HepG2 (cell line): ENCODE measurements around the gene ZNF782. TPM values are rescaled to one million over a fixed set of nuclear protein-coding genes. Genes with fewer than 3 reads are reported as not detected.
A peak's percentile ranks its signal among the peaks of the same experiment; 100 is the strongest.

Source experiments
- ARID2 ChIP-seq: sonication (generic); formaldehyde crosslinking; IDR thresholded peaks from 2 replicates; pipeline ENCODE4 v1.8.1; 2022; ENCODE audit warnings: mild to moderate bottlenecking, missing genetic modification reagents, borderline replicate concordance
- CAMTA2 ChIP-seq: sonication (generic); formaldehyde crosslinking; IDR thresholded peaks from 2 replicates; pipeline ENCODE4 v1.4.0; 2020; ENCODE audit warnings: mild to moderate bottlenecking, missing genetic modification reagents, borderline replicate concordance
- CBX1 ChIP-seq: IDR thresholded peaks from one replicate; pipeline ENCODE4 v1.6.1; 2016; ENCODE audit warnings: antibody characterized with exemption, low read depth
- CHD4 ChIP-seq: fragments of 200-600 bp; sonication (generic); IDR thresholded peaks from 2 replicates; pipeline ENCODE4 v1.7.0; 2017; ENCODE audit warnings: mild to moderate bottlenecking, low read length, borderline replicate concordance
- FLYWCH1 ChIP-seq: sonication (generic); formaldehyde crosslinking; IDR thresholded peaks from 2 replicates; pipeline ENCODE4 v1.8.1; 2023; ENCODE audit warnings: mild to moderate bottlenecking, missing genetic modification reagents
- FOXP1 ChIP-seq, 2 experiments: fragments of 450-650 bp in 1 of 2; IDR thresholded peaks; 2 replicates each; pipeline ENCODE4 v1.6.1; 2017 to 2018; ENCODE audit warnings: antibody characterized with exemption in 1 of 2
- ISL2 ChIP-seq: sonication (generic); formaldehyde crosslinking; IDR thresholded peaks from 2 replicates; pipeline ENCODE4 v1.5.0; 2020; ENCODE audit warnings: missing genetic modification reagents
- MTERF4 ChIP-seq: sonication (generic); formaldehyde crosslinking; IDR thresholded peaks from 2 replicates; pipeline ENCODE4 v1.8.0; 2023; ENCODE audit warnings: mild to moderate bottlenecking, missing genetic modification reagents
- RBM22 ChIP-seq: fragments of 200-400 bp; formaldehyde crosslinking; optimal IDR thresholded peaks from 2 replicates; pipeline ENCODE3; 2017; ENCODE audit warnings: mild to moderate bottlenecking, low read length, moderate library complexity
- RFXAP ChIP-seq: sonication (generic); formaldehyde crosslinking; IDR thresholded peaks from 2 replicates; pipeline ENCODE4 v1.4.0; 2020; ENCODE audit warnings: missing genetic modification reagents, borderline replicate concordance
- SAFB2 ChIP-seq: sonication (generic); formaldehyde crosslinking; IDR thresholded peaks from 2 replicates; pipeline ENCODE4 v1.5.1; 2020; ENCODE audit warnings: missing genetic modification reagents, low read depth, mild to moderate bottlenecking, borderline replicate concordance
- SIN3A ChIP-seq: IDR thresholded peaks from 2 replicates; pipeline ENCODE4 v1.6.1; 2011; ENCODE audit warnings: low read depth, mild to moderate bottlenecking, control low read depth, low read length, borderline replicate concordance
- ZBTB4 ChIP-seq: sonication (generic); formaldehyde crosslinking; IDR thresholded peaks from 2 replicates; pipeline ENCODE4 v1.4.0; 2020; ENCODE audit warnings: missing genetic modification reagents, mild to moderate bottlenecking, borderline replicate concordance
- ZFP62 ChIP-seq: sonication (generic); formaldehyde crosslinking; IDR thresholded peaks from 2 replicates; pipeline ENCODE4 v1.4.0; 2020; ENCODE audit warnings: missing genetic modification reagents
- ZFP91 ChIP-seq: sonication (generic); formaldehyde crosslinking; IDR thresholded peaks from 2 replicates; pipeline ENCODE4 v1.9.0; 2022; ENCODE audit warnings: missing genetic modification reagents, mild to moderate bottlenecking, borderline replicate concordance
- ZNF263 ChIP-seq: sonication (generic); formaldehyde crosslinking; IDR thresholded peaks from 2 replicates; pipeline ENCODE4 v1.4.0; 2020; ENCODE audit warnings: missing genetic modification reagents
- ZNF83 ChIP-seq: sonication (generic); formaldehyde crosslinking; IDR thresholded peaks from 2 replicates; pipeline ENCODE4 v1.4.0; 2020; ENCODE audit warnings: missing genetic modification reagents, mild to moderate bottlenecking, borderline replicate concordance
- polyA plus RNA-seq, 8 experiments: library from polyadenylated mRNA; depleted of rRNA in 3 of 8; stranded (reverse) in 7 of 8; unstranded in 1 of 8; fragments of >200 nt; fragmentation: Illumina TruSeq in 4 of 8; extraction: Trizol in 4 of 8; gene quantifications; 2 replicates each; pipeline versions ENCODE4 v1.2.1 to v1.2.3, GENCODE V29; 2011 to 2016; ENCODE audit warnings: low read depth in 4 of 8, missing spikeins in 1 of 8, mixed read lengths in 1 of 8; ENCODE audit not compliant: insufficient read depth in 1 of 8
- total RNA-seq, 5 experiments: library from RNA; depleted of rRNA; stranded (reverse); fragments of >200 nt; fragmentation: Illumina TruSeq; extraction: Trizol; gene quantifications; 2 replicates each; pipeline ENCODE4 v1.2.3, GENCODE V29; 2016; ENCODE audit warnings: low read depth in 1 of 5
- TF ChIP-seq, protein P1 (sequence below): sonication (generic); formaldehyde crosslinking; IDR thresholded peaks from 2 replicates; pipeline ENCODE4 v1.5.0; 2020; ENCODE audit warnings: missing genetic modification reagents, mild to moderate bottlenecking, borderline replicate concordance
- TF ChIP-seq, protein P2 (sequence below): sonication (generic); formaldehyde crosslinking; IDR thresholded peaks from 2 replicates; pipeline ENCODE4 v1.5.0; 2020; ENCODE audit warnings: mild to moderate bottlenecking, missing genetic modification reagents, borderline replicate concordance

Gene ZNF782
- total and polyA plus RNA-seq, 2 of the 13 experiments (the other 11 are each of a cell fraction or from before 2014, with no cell fraction given) = 1.4 to 4.9 TPM

- TF ChIP-seq, protein P1, sequence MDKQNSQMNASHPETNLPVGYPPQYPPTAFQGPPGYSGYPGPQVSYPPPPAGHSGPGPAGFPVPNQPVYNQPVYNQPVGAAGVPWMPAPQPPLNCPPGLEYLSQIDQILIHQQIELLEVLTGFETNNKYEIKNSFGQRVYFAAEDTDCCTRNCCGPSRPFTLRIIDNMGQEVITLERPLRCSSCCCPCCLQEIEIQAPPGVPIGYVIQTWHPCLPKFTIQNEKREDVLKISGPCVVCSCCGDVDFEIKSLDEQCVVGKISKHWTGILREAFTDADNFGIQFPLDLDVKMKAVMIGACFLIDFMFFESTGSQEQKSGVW (CRISPR knock-in tag) = no peak
- TF ChIP-seq ARID2 (CRISPR knock-in tag) (no peak), CBX1 (no peak), FLYWCH1 (CRISPR knock-in tag) (no peak), RFXAP (CRISPR knock-in tag) (peak; percentile 56; the same call in 1 of the 2 replicates), ZNF83 (CRISPR knock-in tag) (no peak), RBM22 (no peak), ZBTB4 (CRISPR knock-in tag) (peak; percentile 55; the same call in 1 of the 2 replicates), FOXP1 (IDR thresholded peaks at IDR 0.05) (no peak), FOXP1 (CRISPR knock-in tag; IDR thresholded peaks at IDR 0.05) (0 out of 2 replicates have a peak, but pooled peaks have one; percentile 0), SIN3A (no peak), CHD4 (peak; percentile 53; the same call in 1 of the 2 replicates), CAMTA2 (CRISPR knock-in tag) (no peak), ZFP91 (CRISPR knock-in tag) (peak; percentile 80; the same call in 1 of the 2 replicates), ZNF263 (CRISPR knock-in tag) (no peak; the same call in 1 of the 2 replicates), ZFP62 (no peak), SAFB2 (CRISPR knock-in tag) (no peak), MTERF4 (0 out of 2 replicates have a peak, but pooled peaks have one; percentile 68), ISL2 (CRISPR knock-in tag) (peak; percentile 61)
- TF ChIP-seq, protein P2, sequence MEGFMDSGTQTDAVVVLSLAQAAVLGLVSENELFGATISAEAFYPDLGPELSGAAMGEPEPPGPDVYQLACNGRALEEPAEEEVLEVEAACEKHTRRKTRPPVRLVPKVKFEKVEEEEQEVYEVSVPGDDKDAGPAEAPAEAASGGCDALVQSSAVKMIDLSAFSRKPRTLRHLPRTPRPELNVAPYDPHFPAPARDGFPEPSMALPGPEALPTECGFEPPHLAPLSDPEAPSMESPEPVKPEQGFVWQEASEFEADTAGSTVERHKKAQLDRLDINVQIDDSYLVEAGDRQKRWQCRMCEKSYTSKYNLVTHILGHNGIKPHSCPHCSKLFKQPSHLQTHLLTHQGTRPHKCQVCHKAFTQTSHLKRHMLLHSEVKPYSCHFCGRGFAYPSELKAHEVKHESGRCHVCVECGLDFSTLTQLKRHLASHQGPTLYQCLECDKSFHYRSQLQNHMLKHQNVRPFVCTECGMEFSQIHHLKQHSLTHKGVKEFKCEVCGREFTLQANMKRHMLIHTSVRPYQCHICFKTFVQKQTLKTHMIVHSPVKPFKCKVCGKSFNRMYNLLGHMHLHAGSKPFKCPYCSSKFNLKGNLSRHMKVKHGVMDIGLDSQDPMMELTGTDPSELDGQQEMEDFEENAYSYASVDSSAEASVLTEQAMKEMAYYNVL = no peak; the same call in 1 of the 2 replicates
Measured at GRCh38 chr9:96875461-96876142, 21.3 kb upstream of the ZNF782 start (continued).
